Measurements from ENCODE around the gene SERPINB4. TPM values are rescaled to one million over a fixed set of nuclear protein-coding genes. Genes with fewer than 3 reads are reported as not detected.

Gene SERPINB4
- total RNA-seq, 2 experiments from 2014 or later: not detected

GRCh38 chr18:63606526-63606925 lies 37.5 kb downstream of the SERPINB4 start:
- DNase-seq: no peak
- ATAC-seq: no peak
- CTCF ChIA-PET: no interaction called here
- no peaks in the 10 kb centered on the region for H3K36me3 Mint-ChIP-seq
- H3K9me3 Mint-ChIP-seq (ENCODE audit: low read depth): no peaks in the 10 kb centered on the region
- H3K27ac Mint-ChIP-seq: no peak overlapping the region
- no peak overlapping the region for H3K4me3 Mint-ChIP-seq
- peaks cover 6% of the 10 kb centered on the region for H3K27me3 Mint-ChIP-seq
- H3K4me1 Mint-ChIP-seq: peaks cover 5% of the 10 kb centered on the region

GRCh38 chr18:63604791-63605567 lies 39.1 kb downstream of the SERPINB4 start:
- Mint-ChIP-seq H3K36me3 (no peaks in the 10 kb centered on the region), H3K27ac (no peak overlapping the region), H3K4me1 (peaks cover 5% of the 10 kb centered on the region), H3K9me3 (ENCODE audit: low read depth) (no peaks in the 10 kb centered on the region), H3K27me3 (peaks cover 4% of the 10 kb centered on the region), H3K4me3 (no peak overlapping the region)
- DNase-seq: no peak
- ATAC-seq: no peak
- CTCF ChIA-PET: no interaction called here

GRCh38 chr18:63603772-63604171 lies 40.3 kb downstream of the SERPINB4 start:
- ATAC-seq: no peak
- no peaks in the 10 kb centered on the region for H3K9me3 Mint-ChIP-seq (ENCODE audit: low read depth)
- peaks cover 5% of the 10 kb centered on the region for H3K4me1 Mint-ChIP-seq
- H3K4me3 Mint-ChIP-seq: no peak overlapping the region
- peaks cover 4% of the 10 kb centered on the region for H3K27me3 Mint-ChIP-seq
- no peaks in the 10 kb centered on the region for H3K36me3 Mint-ChIP-seq
- DNase-seq: no peak
- H3K27ac Mint-ChIP-seq: no peak overlapping the region
- CTCF ChIA-PET: no interaction called here

GRCh38 chr18:63603355-63603754 lies 40.7 kb downstream of the SERPINB4 start:
- ATAC-seq: no peak
- CTCF ChIA-PET: no interaction called here
- Mint-ChIP-seq H3K27ac (no peak overlapping the region), H3K9me3 (ENCODE audit: low read depth) (no peaks in the 10 kb centered on the region), H3K27me3 (peaks cover 4% of the 10 kb centered on the region), H3K4me3 (no peak overlapping the region), H3K36me3 (no peaks in the 10 kb centered on the region), H3K4me1 (peaks cover 5% of the 10 kb centered on the region)
- no peak for DNase-seq

GRCh38 chr18:63596964-63597363 lies 47.1 kb downstream of the SERPINB4 start:
- Mint-ChIP-seq H3K4me1 (no peaks in the 10 kb centered on the region), H3K9me3 (ENCODE audit: low read depth) (no peaks in the 10 kb centered on the region), H3K27ac (no peak overlapping the region), H3K4me3 (no peak overlapping the region), H3K36me3 (no peaks in the 10 kb centered on the region), H3K27me3 (peaks cover 3% of the 10 kb centered on the region)
- DNase-seq: no peak
- ATAC-seq: no peak
- CTCF ChIA-PET: no interaction called here

GRCh38 chr18:63592471-63592870 lies 51.6 kb downstream of the SERPINB4 start:
- Mint-ChIP-seq H3K9me3 (ENCODE audit: low read depth) (no peaks in the 10 kb centered on the region), H3K4me3 (no peak overlapping the region), H3K36me3 (no peaks in the 10 kb centered on the region), H3K4me1 (no peaks in the 10 kb centered on the region), H3K27me3 (peaks cover 3% of the 10 kb centered on the region), H3K27ac (no peak overlapping the region)
- DNase-seq: no peak
- no peak for ATAC-seq
- CTCF ChIA-PET: no interaction called here

GRCh38 chr18:63591725-63592124 lies 52.3 kb downstream of the SERPINB4 start:
- Mint-ChIP-seq H3K36me3 (no peaks in the 10 kb centered on the region), H3K4me1 (no peaks in the 10 kb centered on the region), H3K27ac (no peak overlapping the region), H3K27me3 (peaks cover 6% of the 10 kb centered on the region), H3K4me3 (no peak overlapping the region), H3K9me3 (ENCODE audit: low read depth) (no peaks in the 10 kb centered on the region)
- no peak for ATAC-seq
- no peak for DNase-seq
- CTCF ChIA-PET: no interaction called here

GRCh38 chr18:63590966-63591695 lies 52.9 kb downstream of the SERPINB4 start:
- H3K4me3 Mint-ChIP-seq: no peak overlapping the region
- no peaks in the 10 kb centered on the region for H3K9me3 Mint-ChIP-seq (ENCODE audit: low read depth)
- H3K27ac Mint-ChIP-seq: no peak overlapping the region
- no peak for ATAC-seq
- CTCF ChIA-PET: no interaction called here
- H3K4me1 Mint-ChIP-seq: no peaks in the 10 kb centered on the region
- H3K36me3 Mint-ChIP-seq: no peaks in the 10 kb centered on the region
- peaks cover 6% of the 10 kb centered on the region for H3K27me3 Mint-ChIP-seq
- DNase-seq: no peak

GRCh38 chr18:63590373-63590772 lies 53.7 kb downstream of the SERPINB4 start:
- Mint-ChIP-seq H3K27ac (no peak overlapping the region), H3K36me3 (no peaks in the 10 kb centered on the region), H3K9me3 (ENCODE audit: low read depth) (no peaks in the 10 kb centered on the region), H3K4me3 (no peak overlapping the region), H3K27me3 (peaks cover 6% of the 10 kb centered on the region), H3K4me1 (no peaks in the 10 kb centered on the region)
- DNase-seq (no peak), ATAC-seq (no peak)
- CTCF ChIA-PET: no interaction called here

GRCh38 chr18:63588909-63589308 lies 55.1 kb downstream of the SERPINB4 start:
- no peaks in the 10 kb centered on the region for H3K9me3 Mint-ChIP-seq (ENCODE audit: low read depth)
- ATAC-seq (no peak), DNase-seq (no peak)
- no peak overlapping the region for H3K4me3 Mint-ChIP-seq
- H3K27me3 Mint-ChIP-seq: peaks cover 8% of the 10 kb centered on the region
- CTCF ChIA-PET: no interaction called here
- no peaks in the 10 kb centered on the region for H3K36me3 Mint-ChIP-seq
- H3K4me1 Mint-ChIP-seq: no peaks in the 10 kb centered on the region
- H3K27ac Mint-ChIP-seq: no peak overlapping the region

Other genes starting within 250 kb of the SERPINB4 start
- 10 to 100 TPM; 63.3 to 64.8 TPM for gene VPS4B, start 221.8 kb downstream of the SERPINB4 start, total RNA-seq
- gene SERPINB5, start 167.3 kb downstream of the SERPINB4 start, total RNA-seq: not detected
- not detected for gene SERPINB12, start 101.9 kb downstream of the SERPINB4 start, total RNA-seq
- not detected for gene SERPINB13, start 56.9 kb downstream of the SERPINB4 start, total RNA-seq
- gene SERPINB3, start 17.6 kb upstream of the SERPINB4 start, total RNA-seq: not detected
- not detected for gene SERPINB11, start 58.7 kb upstream of the SERPINB4 start, total RNA-seq
- not detected for gene SERPINB7, start 131.2 kb upstream of the SERPINB4 start, total RNA-seq
- gene SERPINB2, start 243.4 kb upstream of the SERPINB4 start, total RNA-seq: not detected